NCI-H187 treated with DMSO at 0.1 percent for 48 hours (cell line): Measurements from ENCODE around the gene MALRD1.

ENCODE experiments used
- DNase-seq: peaks from one replicate; lab custom pipeline; 2025; lab: John Stamatoyannopoulos, UW

MALRD1 gene

GRCh38 chr10:19782430-19783089 is 734.0 kb downstream of the MALRD1 start:
- DNase-seq = no peak

- DNase-seq = no peak
These were observed 735.1 kb downstream of the MALRD1 start for GRCh38 chr10:19783721-19784120.
